ENCODE data around the gene CDKN2B-AS1.

GRCh38 chr9:22111176-22111953 lies 116.8 kb downstream of the CDKN2B-AS1 start:
- TF ChIP-seq CTCF (IDR thresholded peaks at IDR 0.05; ENCODE audit: low read depth, low read length) (no peak), EZH2phosphoT487 (IDR thresholded peaks at IDR 0.05; ENCODE audit: low read depth) (no peak)
